D721Med (cell line): ENCODE measurements around the gene MDP1.
"Not testable (repeated sequence)": the region's sequence is repeated elsewhere in the genome, so short reads cannot be mapped to it uniquely, and the experiment has no call there.

ENCODE experiments used
- DNase-seq: peaks from one replicate; pipeline ENCODE4 v3.0.0; 2011; ENCODE audit warnings: low spot score; ENCODE audit not compliant: insufficient read length
- FAIRE-seq: peaks from 2 replicates; lab custom pipeline; 2011; peaks lifted over from hg19 to GRCh38; lab: Jason Lieb, UNC
- CTCF ChIP-seq: IDR thresholded peaks from 2 replicates; pipeline ENCODE4 v1.5.1; 2012; ENCODE audit warnings: mild to moderate bottlenecking, control low read depth; ENCODE audit not compliant: insufficient read depth; ENCODE audit errors: missing control alignments

MDP1 gene

GRCh38 chr14:24212924-24213865, 2.7 kb downstream of the MDP1 start, which contains the start of gene CHMP4A:
Gene CHMP4A, minus strand, starts transcription at chr14:24213488. Its CDS starts 49 bp downstream, at chr14:24213439.
- DNase-seq (peak; percentile 94), FAIRE-seq (no peak)
- no peak for TF ChIP-seq CTCF

- FAIRE-seq (no peak), DNase-seq (no peak)
- no peak for TF ChIP-seq CTCF
These were observed 4.6 kb downstream of the MDP1 start for GRCh38 chr14:24211311-24211710.

DNA sequence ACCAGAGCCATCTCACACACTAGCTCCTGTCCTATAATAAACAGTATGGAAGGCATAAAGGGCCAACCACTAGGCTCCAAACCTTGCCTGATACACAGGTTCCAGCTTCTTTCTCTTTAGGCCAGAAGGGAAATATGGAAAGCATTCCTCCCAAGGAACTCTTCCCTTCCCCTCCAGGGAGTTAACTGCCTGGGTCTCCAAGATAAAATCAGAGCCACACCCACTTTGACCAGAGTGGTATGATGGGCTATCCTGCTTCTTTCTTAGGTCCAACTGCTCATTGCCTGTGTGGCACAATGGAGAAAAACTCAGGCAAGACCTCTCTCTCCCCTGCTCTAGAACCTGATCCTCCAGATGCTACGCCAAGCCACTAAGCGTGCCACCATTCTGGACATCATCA, 8.2 kb downstream of the MDP1 start:
- FAIRE-seq (no peak), DNase-seq (no peak)
- TF ChIP-seq CTCF: no peak

DNA sequence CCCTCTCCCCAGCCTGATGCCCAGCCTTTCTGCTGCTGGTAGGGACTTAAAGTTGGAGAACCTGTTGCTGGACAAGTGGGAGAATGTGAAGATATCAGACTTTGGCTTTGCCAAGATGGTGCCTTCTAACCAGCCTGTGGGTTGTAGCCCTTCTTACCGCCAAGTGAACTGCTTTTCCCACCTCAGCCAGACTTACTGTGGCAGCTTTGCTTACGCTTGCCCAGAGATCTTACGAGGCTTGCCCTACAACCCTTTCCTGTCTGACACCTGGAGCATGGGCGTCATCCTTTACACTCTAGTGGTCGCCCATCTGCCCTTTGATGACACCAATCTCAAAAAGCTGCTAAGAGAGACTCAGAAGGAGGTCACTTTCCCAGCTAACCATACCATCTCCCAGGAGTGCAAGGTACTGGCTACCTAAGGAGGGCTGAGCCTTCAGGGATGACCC, 8.7 kb downstream of the MDP1 start:
- TF ChIP-seq CTCF: no peak
- DNase-seq: no peak
- no peak for FAIRE-seq

DNA sequence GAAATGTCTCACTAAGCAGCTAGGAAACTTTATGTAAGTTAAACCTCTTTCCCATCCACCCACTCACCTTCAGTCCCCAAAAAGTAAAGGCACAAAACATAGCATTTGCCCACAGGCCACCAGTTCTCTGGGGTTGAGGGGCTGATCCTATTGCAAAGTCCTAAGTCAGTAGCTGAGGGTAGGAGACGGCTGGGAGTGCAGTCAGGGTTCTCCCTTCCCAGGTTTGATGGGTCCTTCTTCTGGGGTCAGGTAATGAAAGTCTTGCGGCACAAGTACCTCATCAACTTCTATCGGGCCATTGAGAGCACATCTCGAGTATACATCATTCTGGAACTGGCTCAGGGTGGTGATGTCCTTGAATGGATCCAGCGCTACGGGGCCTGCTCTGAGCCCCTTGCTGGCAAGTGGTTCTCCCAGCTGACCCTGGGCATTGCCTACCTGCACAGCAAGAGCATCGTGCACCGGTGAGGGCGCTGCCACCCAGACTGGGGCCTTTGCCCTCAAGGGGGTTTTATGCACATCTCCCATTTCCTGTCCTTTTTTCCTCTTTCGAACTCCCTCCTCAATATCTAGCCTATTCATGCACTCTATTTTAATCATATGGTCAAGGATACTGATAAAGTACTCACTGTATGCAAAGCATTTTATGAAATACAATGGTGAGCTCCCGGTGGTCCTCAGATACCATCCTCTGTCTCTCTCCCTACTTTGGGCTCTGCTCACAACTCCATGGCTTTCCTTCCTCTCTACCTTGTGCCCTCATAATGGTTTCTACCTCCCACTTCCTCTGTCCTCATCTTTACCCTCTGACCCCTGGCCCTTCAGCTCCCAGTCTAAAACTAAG, 9.4 kb downstream of the MDP1 start:
- no peak for DNase-seq
- FAIRE-seq: no peak
- TF ChIP-seq CTCF: no peak

- TF ChIP-seq CTCF: no peak
- no peak for DNase-seq
- FAIRE-seq: no peak
These were observed 11.4 kb downstream of the MDP1 start for GRCh38 chr14:24204163-24205146.

DNA sequence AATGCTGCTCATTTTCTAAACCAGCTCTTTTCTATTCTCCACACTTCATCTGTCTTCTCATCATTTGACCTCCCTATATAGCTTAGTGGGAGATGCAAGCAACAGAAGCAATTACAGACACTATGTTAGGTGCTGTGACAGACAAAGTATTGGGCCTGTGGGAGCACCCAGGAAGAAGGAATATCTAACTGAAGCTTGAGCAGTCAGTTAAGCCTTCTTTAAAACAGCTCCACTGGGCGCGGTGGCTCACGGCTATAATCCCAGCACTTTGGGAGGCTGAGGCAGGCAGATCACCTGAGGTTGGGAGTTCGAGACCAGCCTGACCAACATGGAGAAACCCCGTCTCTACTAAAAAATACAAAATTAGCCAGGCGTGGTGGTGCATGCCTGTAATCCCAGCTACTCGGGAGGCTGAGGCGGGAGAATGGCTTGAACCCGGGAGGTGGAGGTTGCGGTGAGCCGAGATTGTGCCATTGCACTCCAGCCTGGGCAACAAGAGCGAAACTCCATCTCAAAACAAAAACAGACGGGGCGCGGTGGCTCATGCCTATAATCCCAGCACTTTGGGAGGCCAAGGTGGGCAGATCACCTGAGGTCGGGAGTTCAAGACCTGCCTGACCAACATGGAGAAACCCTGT, 12.5 kb downstream of the MDP1 start:
- not testable (repeated sequence) for DNase-seq, FAIRE-seq

GRCh38 chr14:24202538-24202937, 13.3 kb downstream of the MDP1 start:
- FAIRE-seq, DNase-seq: not testable (repeated sequence)
